ENCODE measurements around the gene TBC1D8B.
"Not testable (repeated sequence)": the region's sequence is repeated elsewhere in the genome, so short reads cannot be mapped to it uniquely, and the experiment has no call there.

Gene TBC1D8B

DNA sequence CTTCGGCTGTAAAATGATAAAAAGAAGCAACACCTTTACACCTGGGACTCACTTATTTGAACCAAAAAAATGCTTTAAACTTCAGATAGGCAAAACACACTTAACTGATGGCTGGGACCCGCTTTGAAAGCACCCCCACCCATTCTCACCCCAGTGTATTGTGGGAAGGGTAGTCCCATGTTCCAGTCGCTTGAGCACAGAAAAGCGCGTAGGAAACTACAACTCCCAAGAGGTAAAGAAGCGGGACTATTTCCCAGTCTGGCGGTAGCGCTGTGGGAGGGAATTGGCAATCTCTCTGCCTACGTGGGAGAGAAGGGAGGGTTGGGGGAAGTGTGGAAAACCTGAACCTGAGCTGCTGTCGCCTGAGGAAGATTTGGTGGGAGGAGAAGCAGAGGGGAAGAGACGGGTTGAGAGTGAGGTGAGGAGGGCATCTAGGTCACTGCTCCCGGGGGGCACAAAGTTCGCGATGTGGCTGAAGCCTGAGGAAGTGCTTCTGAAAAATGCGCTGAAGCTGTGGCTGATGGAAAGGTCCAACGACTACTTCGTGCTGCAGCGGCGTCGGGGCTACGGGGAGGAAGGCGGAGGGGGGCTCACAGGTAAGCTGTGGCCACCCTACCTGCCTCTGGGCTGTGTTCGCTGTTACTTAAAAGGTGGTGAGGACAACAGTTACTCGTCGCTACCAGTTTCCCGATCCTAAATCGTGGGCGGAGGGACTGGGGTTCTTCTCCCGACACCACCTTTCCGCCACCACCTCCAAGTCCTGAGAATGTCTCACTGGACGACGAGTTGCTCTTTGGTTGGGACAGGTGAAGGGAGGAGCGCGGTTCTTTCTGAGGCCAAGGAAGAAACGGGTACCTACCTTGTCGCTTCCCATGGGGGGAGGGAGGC is at the start of gene TBC1D8B:
TSS of gene TBC1D8B (plus strand) at position 286 of the 888 bp plus-strand sequence. CDS start at position 467, 181 bp downstream.
- H3K9ac ChIP-seq: peak within 1 kb of the TSS; percentile 59; the same call in 1 of the 2 replicates
- H4K20me1 ChIP-seq: no peaks in the 10 kb centered on the region
- H3K27me3 ChIP-seq: peaks cover 93% of the 10 kb centered on the region
- peaks cover 16% of the 10 kb centered on the region for H3K4me1 ChIP-seq
- peak within 1 kb of the TSS; percentile 71 for H3K4me3 ChIP-seq
- H3K9me3 ChIP-seq: no peaks in the 10 kb centered on the region
- 0 out of 2 replicates have a peak within 1 kb of the TSS, but pooled peaks have one; percentile 21 for H3K27ac ChIP-seq
- no peak for TF ChIP-seq Cebpa-rat (IDR thresholded peaks at IDR 0.05)
- peak within 1 kb of the TSS; percentile 67 for H3K4me2 ChIP-seq
- H3K36me3 ChIP-seq: no peaks in the 10 kb centered on the region

DNA sequence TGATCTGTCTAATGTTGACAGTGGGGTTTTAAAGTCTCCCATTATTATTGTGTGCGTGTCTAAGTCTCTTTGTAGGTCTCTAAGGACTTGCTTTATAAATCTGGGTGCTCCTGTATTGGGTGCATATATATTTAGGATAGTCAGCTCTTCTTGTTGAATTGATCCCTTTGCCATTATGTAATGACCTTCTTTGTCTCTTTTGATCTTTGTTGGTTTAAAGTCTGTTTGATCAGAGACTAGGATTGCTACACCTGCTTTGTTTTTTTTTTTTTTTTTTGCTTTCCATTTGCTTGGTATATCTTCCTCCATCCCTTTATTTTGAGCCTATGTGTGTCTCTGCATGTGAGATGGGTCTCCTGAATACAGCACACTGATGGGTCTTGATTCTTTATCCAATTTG is 33.2 kb upstream of the TBC1D8B start:
- H3K9ac ChIP-seq, H3K27ac ChIP-seq, H3K36me3 ChIP-seq, H3K4me2 ChIP-seq, H4K20me1 ChIP-seq, H3K4me1 ChIP-seq, H3K9me3 ChIP-seq, H3K4me3 ChIP-seq: not testable (repeated sequence)
- H3K27me3 ChIP-seq: peaks cover 30% of the 10 kb centered on the region

DNA sequence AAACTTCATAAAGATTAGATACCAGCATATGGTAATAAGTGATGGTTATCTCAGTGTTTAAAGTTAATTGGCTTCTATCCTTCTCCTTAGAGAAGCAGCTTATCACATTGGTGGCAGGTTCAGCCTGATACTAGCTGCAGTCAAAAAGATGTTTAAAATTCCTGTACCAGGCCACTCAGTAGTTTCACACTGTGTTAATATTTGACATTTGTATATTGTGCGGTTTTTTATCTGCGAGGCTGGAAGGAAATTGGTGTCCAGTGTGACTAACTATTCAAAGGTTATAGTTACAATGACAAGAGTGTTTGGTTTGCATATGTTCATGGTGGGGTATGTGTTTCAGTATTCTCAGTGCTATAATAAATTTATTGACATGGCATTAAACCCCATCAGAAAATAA is 27.5 kb upstream of the TBC1D8B start:
- TF ChIP-seq Cebpa-rat (IDR thresholded peaks at IDR 0.05): no peak
- no peaks in the 10 kb centered on the region for H4K20me1 ChIP-seq
- peaks cover 57% of the 10 kb centered on the region for H3K27me3 ChIP-seq
- H3K4me1 ChIP-seq: no peaks in the 10 kb centered on the region
- H3K36me3 ChIP-seq: no peaks in the 10 kb centered on the region
- no peaks in the 10 kb centered on the region; the same call in 1 of the 2 replicates for H3K9me3 ChIP-seq
- no peak overlapping the region for H3K27ac ChIP-seq
- H3K4me2 ChIP-seq: no peak overlapping the region
- no peak overlapping the region for H3K4me3 ChIP-seq
- no peak overlapping the region for H3K9ac ChIP-seq

DNA sequence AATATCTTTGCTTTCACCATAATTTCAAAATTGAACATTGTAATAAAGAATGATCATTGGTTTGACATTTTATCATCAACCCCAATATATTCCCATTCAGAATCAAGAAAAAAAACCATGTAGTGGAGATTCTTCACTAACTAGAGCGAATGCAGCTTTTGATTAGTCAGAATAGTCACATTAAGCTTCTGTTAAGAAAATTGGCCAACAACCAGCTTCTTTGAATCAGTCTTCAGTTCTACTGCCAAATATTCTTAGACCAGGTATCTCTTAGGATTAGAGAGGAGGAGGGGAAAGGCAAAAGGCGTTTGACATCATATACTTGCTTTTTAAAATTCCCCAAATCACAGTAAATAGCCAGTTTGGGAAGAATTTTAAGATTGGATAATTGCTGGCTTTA is 22.2 kb upstream of the TBC1D8B start:
- Histone ChIP-seq H3K27ac (no peak overlapping the region), H3K9me3 (no peaks in the 10 kb centered on the region), H3K4me2 (no peak overlapping the region), H4K20me1 (no peaks in the 10 kb centered on the region; the same call in 1 of the 2 replicates), H3K27me3 (peaks cover 85% of the 10 kb centered on the region), H3K36me3 (no peaks in the 10 kb centered on the region), H3K9ac (no peak overlapping the region), H3K4me3 (no peak overlapping the region), H3K4me1 (no peaks in the 10 kb centered on the region)
- no peak for TF ChIP-seq Cebpa-rat (IDR thresholded peaks at IDR 0.05)

DNA sequence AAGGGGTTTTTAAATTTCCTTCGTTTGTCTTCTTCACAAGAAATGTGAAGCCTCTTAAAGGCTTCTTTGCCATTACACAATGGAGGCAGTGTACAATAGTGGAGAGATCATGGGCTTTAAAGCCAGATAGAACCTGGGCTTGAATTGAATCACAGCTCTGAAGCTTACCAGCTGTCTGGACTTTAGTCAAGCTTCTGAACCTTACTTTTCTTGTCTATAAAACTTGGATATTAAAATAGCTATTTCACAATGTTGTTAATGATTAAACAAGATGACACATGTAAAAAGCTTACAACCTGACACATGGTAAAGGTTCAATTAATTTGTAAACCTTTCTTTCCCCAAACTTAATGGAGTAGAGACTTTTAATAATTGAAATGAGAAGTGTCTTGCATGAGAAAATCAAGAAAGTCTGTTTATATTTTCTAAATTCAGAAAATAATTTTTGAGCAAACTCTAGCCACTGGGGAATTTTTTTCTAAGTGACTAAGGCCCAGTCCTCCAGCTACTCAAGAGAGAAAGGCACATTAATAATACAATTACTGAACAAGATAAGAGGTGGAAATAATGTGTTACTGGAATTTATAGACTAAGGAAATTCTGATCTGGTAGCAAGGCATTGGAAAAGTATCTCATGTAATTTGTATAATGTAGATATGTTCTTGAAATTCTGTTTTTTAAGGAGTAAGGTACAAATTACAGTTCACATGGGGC is 21.7 kb upstream of the TBC1D8B start:
- no peaks in the 10 kb centered on the region; the same call in 1 of the 2 replicates for H4K20me1 ChIP-seq
- TF ChIP-seq Cebpa-rat (IDR thresholded peaks at IDR 0.05): no peak
- H3K9ac ChIP-seq: no peak overlapping the region

DNA sequence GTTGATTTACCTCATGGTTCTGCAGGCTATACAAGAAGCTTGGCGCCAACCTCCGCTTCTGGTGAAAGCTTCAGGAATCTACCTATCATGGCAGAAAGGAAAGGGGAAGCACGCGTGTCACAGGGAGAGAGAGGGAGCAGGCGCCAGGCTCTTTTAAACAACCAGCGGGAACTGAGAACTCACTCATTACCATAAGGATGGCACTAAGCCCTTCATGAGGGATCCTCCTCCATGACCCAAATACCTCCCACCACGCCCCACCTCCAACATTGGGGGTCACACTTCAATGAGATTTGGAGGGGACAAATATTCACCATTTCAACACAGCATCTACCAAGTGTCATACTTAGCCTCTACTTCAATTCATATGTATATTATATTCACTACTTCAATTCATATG is 18.8 kb upstream of the TBC1D8B start:
- H3K9ac ChIP-seq: no peak overlapping the region
- peaks cover 80% of the 10 kb centered on the region for H3K27me3 ChIP-seq
- no peaks in the 10 kb centered on the region for H3K9me3 ChIP-seq
- no peak overlapping the region for H3K4me2 ChIP-seq
- no peak for TF ChIP-seq Cebpa-rat (IDR thresholded peaks at IDR 0.05)
- H3K36me3 ChIP-seq: no peaks in the 10 kb centered on the region
- no peaks in the 10 kb centered on the region; the same call in 1 of the 2 replicates for H4K20me1 ChIP-seq
- H3K4me1 ChIP-seq: no peaks in the 10 kb centered on the region
- H3K4me3 ChIP-seq: no peak overlapping the region
- H3K27ac ChIP-seq: no peak overlapping the region

More for the DNA sequence above, 21.7 kb upstream of the TBC1D8B start:
- Histone ChIP-seq H3K27ac (no peak overlapping the region), H3K27me3 (peaks cover 89% of the 10 kb centered on the region), H3K4me3 (no peak overlapping the region), H3K36me3 (no peaks in the 10 kb centered on the region), H3K4me2 (no peak overlapping the region), H3K4me1 (no peaks in the 10 kb centered on the region), H3K9me3 (no peaks in the 10 kb centered on the region)

DNA sequence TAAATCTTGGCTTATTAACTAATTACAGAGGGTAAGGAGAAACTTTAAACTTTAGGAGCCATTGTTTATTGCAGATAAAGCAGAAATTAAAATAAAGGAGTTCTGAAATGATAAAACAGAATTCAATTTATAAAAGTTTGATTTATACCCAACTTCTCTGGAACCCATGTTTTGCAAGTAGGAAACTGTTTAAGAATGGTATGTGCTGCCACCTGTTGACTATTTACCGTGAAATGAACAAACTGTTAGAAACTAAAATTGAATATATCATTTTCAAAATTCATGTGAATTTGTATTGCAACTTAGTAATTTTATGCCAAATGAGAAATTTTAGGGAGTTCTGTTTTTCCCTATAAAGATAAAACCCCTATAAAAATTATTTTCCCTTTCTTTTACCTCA is 11.0 kb upstream of the TBC1D8B start:
- Histone ChIP-seq H3K9me3 (no peaks in the 10 kb centered on the region), H3K9ac (no peak overlapping the region), H3K27me3 (peaks cover 38% of the 10 kb centered on the region), H3K36me3 (no peaks in the 10 kb centered on the region), H3K4me1 (no peaks in the 10 kb centered on the region), H3K4me2 (no peak overlapping the region), H4K20me1 (no peaks in the 10 kb centered on the region; the same call in 1 of the 2 replicates), H3K4me3 (no peak overlapping the region), H3K27ac (no peak overlapping the region)
- no peak for TF ChIP-seq Cebpa-rat (IDR thresholded peaks at IDR 0.05)

DNA sequence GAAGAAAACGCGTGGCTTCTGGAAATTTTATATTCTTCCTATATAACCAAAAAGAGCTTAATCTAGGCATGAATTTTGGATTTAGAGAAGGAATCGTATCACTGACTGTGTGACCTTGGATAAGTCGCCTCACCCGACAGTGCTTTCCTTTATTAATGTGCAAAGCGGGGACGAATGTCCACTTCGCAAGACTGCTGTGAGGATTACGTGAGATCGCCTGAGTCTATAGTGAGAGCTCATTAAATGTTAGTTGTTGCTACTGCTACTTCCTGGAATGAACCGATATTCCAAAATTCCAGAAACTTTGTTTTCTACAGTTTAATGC is 448 bp upstream of the TBC1D8B start:
- H3K4me3 ChIP-seq: peak overlapping the region; percentile 71
- TF ChIP-seq Cebpa-rat (IDR thresholded peaks at IDR 0.05): no peak
- H3K27ac ChIP-seq: no peak overlapping the region

DNA sequence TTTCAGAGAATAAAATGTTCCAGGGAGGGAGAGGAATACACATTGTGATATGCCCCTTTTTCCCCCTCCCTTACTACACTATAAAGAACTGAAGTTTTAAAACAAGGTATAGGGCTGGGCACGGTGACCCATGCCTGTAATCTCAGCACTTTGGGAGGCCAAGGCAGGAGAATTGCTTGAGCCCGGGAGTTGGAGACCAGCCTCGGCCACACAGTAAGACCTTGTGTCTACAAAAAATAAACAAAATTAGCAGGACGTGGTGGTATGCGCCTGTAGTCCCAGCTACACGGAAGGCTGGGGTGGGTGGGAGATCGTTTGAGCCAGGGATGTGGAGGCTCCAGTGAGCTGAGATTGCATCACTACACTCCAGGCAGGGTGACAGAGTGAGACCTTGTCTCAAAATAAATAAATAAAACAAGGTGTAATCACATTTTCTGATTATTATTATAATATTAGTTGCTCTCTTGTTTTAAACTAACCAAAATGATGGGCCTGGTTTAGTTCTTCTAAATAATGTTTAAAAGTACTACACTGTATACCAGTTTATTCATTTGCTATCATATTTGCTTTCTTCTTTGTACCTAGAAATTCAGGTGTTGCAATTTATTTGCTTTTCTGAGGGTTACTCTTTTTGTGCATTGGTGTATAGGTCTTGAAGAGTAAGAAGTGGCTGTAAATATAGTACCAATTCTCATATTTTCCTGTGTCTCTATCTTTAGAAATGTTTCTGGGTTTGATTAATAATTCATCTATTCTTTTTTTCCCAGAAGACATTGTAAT is 8.8 kb downstream of the TBC1D8B start:
- no peaks in the 10 kb centered on the region for H3K36me3 ChIP-seq
- TF ChIP-seq Cebpa-rat (IDR thresholded peaks at IDR 0.05): no peak
- H3K27me3 ChIP-seq: peaks cover 52% of the 10 kb centered on the region
- 0 out of 2 replicates have a peak, but pooled peaks cover 3% of the 10 kb centered on the region for H4K20me1 ChIP-seq
- H3K27ac ChIP-seq: no peak overlapping the region
- no peak overlapping the region for H3K9ac ChIP-seq
- H3K4me2 ChIP-seq: no peak overlapping the region
- H3K4me1 ChIP-seq: no peaks in the 10 kb centered on the region
- H3K4me3 ChIP-seq: no peak overlapping the region
- H3K9me3 ChIP-seq: no peaks in the 10 kb centered on the region

More for the DNA sequence above, 448 bp upstream of the TBC1D8B start:
- peaks cover 16% of the 10 kb centered on the region for H3K4me1 ChIP-seq
- no peaks in the 10 kb centered on the region for H4K20me1 ChIP-seq
- H3K9ac ChIP-seq: no peak overlapping the region
- H3K9me3 ChIP-seq: no peaks in the 10 kb centered on the region
- H3K27me3 ChIP-seq: peaks cover 94% of the 10 kb centered on the region
- peak overlapping the region; percentile 62 for H3K4me2 ChIP-seq
- H3K36me3 ChIP-seq: no peaks in the 10 kb centered on the region

DNA sequence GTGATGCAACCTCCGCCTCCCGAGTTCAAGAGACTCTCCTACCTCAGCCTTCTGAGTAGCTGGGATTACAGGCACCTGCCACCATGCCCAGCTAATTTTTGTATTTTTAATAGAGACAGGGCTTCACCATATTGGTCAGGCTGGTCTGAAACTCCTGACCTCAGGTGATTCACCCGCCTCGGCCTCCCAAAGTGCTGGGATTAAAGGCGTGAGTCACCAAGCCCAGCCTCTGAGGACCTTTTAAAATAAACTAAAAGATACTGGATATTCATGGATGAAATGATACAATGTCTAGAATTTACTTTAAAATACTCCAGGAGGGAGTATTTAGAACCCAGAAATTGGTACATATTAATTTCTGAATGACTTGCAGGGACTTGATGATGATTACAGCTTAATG is 10.5 kb downstream of the TBC1D8B start:
- not testable (repeated sequence) for H3K27ac ChIP-seq, H3K4me2 ChIP-seq, H3K4me3 ChIP-seq, H3K36me3 ChIP-seq, H3K9ac ChIP-seq, H3K9me3 ChIP-seq, H4K20me1 ChIP-seq, H3K4me1 ChIP-seq
- H3K27me3 ChIP-seq: peaks cover 45% of the 10 kb centered on the region

DNA sequence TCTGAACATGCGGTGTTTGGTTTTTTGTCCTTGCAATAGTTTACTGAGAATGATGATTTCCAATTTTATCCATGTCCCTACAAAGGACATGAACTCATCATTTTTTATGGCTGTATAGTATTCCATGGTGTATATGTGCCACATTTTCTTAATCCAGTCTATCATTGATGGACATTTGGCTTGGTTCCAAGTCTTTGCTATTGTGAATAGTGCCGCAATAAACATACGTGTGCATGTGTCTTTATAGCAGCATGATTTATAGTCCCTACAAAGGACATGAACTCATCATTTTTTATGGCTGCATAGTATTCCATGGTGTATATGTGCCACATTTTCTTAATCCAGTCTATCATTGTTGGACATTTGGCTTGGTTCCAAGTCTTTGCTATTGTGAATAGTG is 11.6 kb downstream of the TBC1D8B start:
- H3K9me3 ChIP-seq, H3K36me3 ChIP-seq, H3K27ac ChIP-seq, H3K9ac ChIP-seq, H4K20me1 ChIP-seq, H3K4me3 ChIP-seq, H3K4me1 ChIP-seq, H3K4me2 ChIP-seq: not testable (repeated sequence)
- H3K27me3 ChIP-seq: peaks cover 48% of the 10 kb centered on the region

Data from BLaER1 (cell line).